Measurements from ENCODE around the gene NUMA1.

NUMA1 gene

GRCh38 chr11:72036687-72037086, 43.7 kb downstream of the NUMA1 start:
- ChIA-PET POLR2A (no interaction called here), CTCF (interaction anchor here (0.7 kb wide), 1 partner anchor 18 kb away, joined by 3 read pairs; no protein-coding TSS in a partner anchor)
- TF ChIP-seq ELF4 (IDR thresholded peaks at IDR 0.05) (no peak), L3MBTL2 (conservative IDR thresholded peaks at IDR 0.05) (no peak), FOXK2 (IDR thresholded peaks at IDR 0.05) (no peak), NFRKB (IDR thresholded peaks at IDR 0.05) (no peak), SP1 (IDR thresholded peaks at IDR 0.05) (no peak), PKNOX1 (IDR thresholded peaks at IDR 0.05) (no peak), SUZ12 (IDR thresholded peaks at IDR 0.05) (no peak), ZNF384 (IDR thresholded peaks at IDR 0.05) (no peak), LEF1 (IDR thresholded peaks at IDR 0.05; ENCODE audit: borderline replicate concordance) (no peak), FOXM1 (IDR thresholded peaks at IDR 0.05; ENCODE audit: borderline replicate concordance) (no peak), BHLHE40 (IDR thresholded peaks at IDR 0.05; ENCODE audit: borderline replicate concordance) (no peak), ARNT (IDR thresholded peaks at IDR 0.05) (no peak), TARDBP (IDR thresholded peaks at IDR 0.05) (no peak), CTBP1 (IDR thresholded peaks at IDR 0.05; ENCODE audit: borderline replicate concordance) (no peak)
- DNase-seq (ENCODE audit: extremely low spot score) = no peak

- CTCF ChIA-PET = interaction anchor here (3.6 kb wide), 1 partner anchor 60 kb away, joined by 16 read pairs; no protein-coding TSS in a partner anchor
- POLR2A ChIA-PET = interaction anchor here (1.7 kb wide), 1 partner anchor 9 kb away, joined by 4 read pairs; no protein-coding TSS in a partner anchor
- DNase-seq (ENCODE audit: extremely low spot score) = no peak
Measured at GRCh38 chr11:72030472-72031045, 49.8 kb downstream of the NUMA1 start.

GRCh38 chr11:72026090-72026489, 54.3 kb downstream of the NUMA1 start:
- ChIA-PET CTCF (interaction anchor here (1.6 to 2.4 kb wide), 4 partner anchors 49 to 118 kb away, joined by 4 to 38 read pairs (median 24); no protein-coding TSS in a partner anchor), POLR2A (interaction anchor here (1.6 kb wide), 1 partner anchor 14 kb away, joined by 6 read pairs; no protein-coding TSS in a partner anchor)
- DNase-seq (ENCODE audit: extremely low spot score) = no peak
- TF ChIP-seq SUZ12 (IDR thresholded peaks at IDR 0.05) (no peak), FOXA1 (IDR thresholded peaks at IDR 0.05) (no peak), TARDBP (IDR thresholded peaks at IDR 0.05) (no peak), FOXK2 (IDR thresholded peaks at IDR 0.05) (no peak), NFRKB (IDR thresholded peaks at IDR 0.05) (no peak), SP1 (IDR thresholded peaks at IDR 0.05) (no peak), HDGF (IDR thresholded peaks at IDR 0.05; ENCODE audit: borderline replicate concordance) (no peak), L3MBTL2 (conservative IDR thresholded peaks at IDR 0.05) (no peak), LEF1 (IDR thresholded peaks at IDR 0.05; ENCODE audit: borderline replicate concordance) (no peak), CTBP1 (IDR thresholded peaks at IDR 0.05; ENCODE audit: borderline replicate concordance) (no peak), ARNT (IDR thresholded peaks at IDR 0.05) (no peak), BHLHE40 (IDR thresholded peaks at IDR 0.05; ENCODE audit: borderline replicate concordance) (no peak), ZNF384 (IDR thresholded peaks at IDR 0.05) (no peak), PKNOX1 (IDR thresholded peaks at IDR 0.05) (no peak), ELF4 (IDR thresholded peaks at IDR 0.05) (no peak), FOXM1 (IDR thresholded peaks at IDR 0.05; ENCODE audit: borderline replicate concordance) (no peak)

More at GRCh38 chr11:72030472-72031045, 49.8 kb downstream of the NUMA1 start:
- no peak for TF ChIP-seq PKNOX1 (IDR thresholded peaks at IDR 0.05)
- TF ChIP-seq HDGF (IDR thresholded peaks at IDR 0.05; ENCODE audit: borderline replicate concordance) = no peak
- no peak for TF ChIP-seq LEF1 (IDR thresholded peaks at IDR 0.05; ENCODE audit: borderline replicate concordance)
- no peak for TF ChIP-seq NFRKB (IDR thresholded peaks at IDR 0.05)
- no peak for TF ChIP-seq ELF4 (IDR thresholded peaks at IDR 0.05)
- TF ChIP-seq TARDBP (IDR thresholded peaks at IDR 0.05) = no peak
- no peak for TF ChIP-seq FOXA1 (IDR thresholded peaks at IDR 0.05)
- no peak for TF ChIP-seq CTBP1 (IDR thresholded peaks at IDR 0.05; ENCODE audit: borderline replicate concordance)
- no peak for TF ChIP-seq ZNF384 (IDR thresholded peaks at IDR 0.05)
- no peak for TF ChIP-seq L3MBTL2 (conservative IDR thresholded peaks at IDR 0.05)
- no peak for TF ChIP-seq FOXM1 (IDR thresholded peaks at IDR 0.05; ENCODE audit: borderline replicate concordance)
- TF ChIP-seq FOXK2 (IDR thresholded peaks at IDR 0.05) = no peak
- TF ChIP-seq SUZ12 (IDR thresholded peaks at IDR 0.05) = no peak

- ChIA-PET CTCF (interaction anchor here (0.7 to 2.4 kb wide), 12 partner anchors 8 to 181 kb away, joined by 3 to 38 read pairs (median 5); no protein-coding TSS in a partner anchor), POLR2A (interaction anchor here (1.0 to 2.0 kb wide), 2 partner anchors 66 to 67 kb away, joined by 3 to 11 read pairs; no protein-coding TSS in a partner anchor)
- TF ChIP-seq SP1 (IDR thresholded peaks at IDR 0.05) (no peak), FOXA1 (IDR thresholded peaks at IDR 0.05) (no peak), TARDBP (IDR thresholded peaks at IDR 0.05) (no peak)
- no peak for DNase-seq (ENCODE audit: extremely low spot score)
Measured at GRCh38 chr11:72024069-72024754, 56.1 kb downstream of the NUMA1 start.

- ChIA-PET POLR2A (no interaction called here), CTCF (interaction anchor here (0.8 kb wide), 1 partner anchor 71 kb away, joined by 3 read pairs; no protein-coding TSS in a partner anchor)
- TF ChIP-seq FOXM1 (IDR thresholded peaks at IDR 0.05; ENCODE audit: borderline replicate concordance) = no peak
- no peak for TF ChIP-seq NFRKB (IDR thresholded peaks at IDR 0.05)
- TF ChIP-seq BHLHE40 (IDR thresholded peaks at IDR 0.05; ENCODE audit: borderline replicate concordance) = no peak
- TF ChIP-seq SP1 (IDR thresholded peaks at IDR 0.05) = no peak
- TF ChIP-seq CTBP1 (IDR thresholded peaks at IDR 0.05; ENCODE audit: borderline replicate concordance) = no peak
- no peak for TF ChIP-seq SUZ12 (IDR thresholded peaks at IDR 0.05)
- TF ChIP-seq FOXA1 (IDR thresholded peaks at IDR 0.05) = no peak
- no peak for TF ChIP-seq ARNT (IDR thresholded peaks at IDR 0.05)
- no peak for TF ChIP-seq PKNOX1 (IDR thresholded peaks at IDR 0.05)
- TF ChIP-seq ZNF384 (IDR thresholded peaks at IDR 0.05) = no peak
- TF ChIP-seq LEF1 (IDR thresholded peaks at IDR 0.05; ENCODE audit: borderline replicate concordance) = no peak
- no peak for TF ChIP-seq TARDBP (IDR thresholded peaks at IDR 0.05)
- TF ChIP-seq HDGF (IDR thresholded peaks at IDR 0.05; ENCODE audit: borderline replicate concordance) = no peak
- no peak for TF ChIP-seq ELF4 (IDR thresholded peaks at IDR 0.05)
- no peak for TF ChIP-seq L3MBTL2 (conservative IDR thresholded peaks at IDR 0.05)
- TF ChIP-seq FOXK2 (IDR thresholded peaks at IDR 0.05) = no peak
- no peak for DNase-seq (ENCODE audit: extremely low spot score)
Measured at GRCh38 chr11:72023335-72023734, 57.0 kb downstream of the NUMA1 start.

Data from HEK293T (cell line).